Right atrium auricular region (tissue), 2 donors: ENCODE data around the gene SLX4. TPM values are rescaled to one million over a fixed set of nuclear protein-coding genes. Genes with fewer than 3 reads are reported as not detected.

Experiments
- DNase-seq: peaks from one replicate; pipeline ENCODE4 v3.0.0-alpha.2; 2019; ENCODE audit warnings: low spot score
- H3K27ac ChIP-seq, 2 donors: fragments of 200-600 bp; sonication (generic); 1 replicate in 1 of 2; 2 replicates in 1 of 2; pipeline ENCODE4 v1.5.1; 2016 to 2019
- H3K27me3 ChIP-seq, 2 donors: fragments of 200-600 bp; sonication (generic); one replicate each; pipeline versions ENCODE4 v1.5.1 to v1.6.0; 2017 to 2019
- H3K36me3 ChIP-seq: fragments of 200-600 bp; sonication (generic); one replicate; pipeline ENCODE4 v1.5.1; 2016
- H3K4me1 ChIP-seq, 2 donors: fragments of 200-600 bp; sonication (generic); one replicate each; pipeline versions ENCODE4 v1.5.1 to v1.6.0; 2017 to 2019
- H3K4me3 ChIP-seq, 2 donors: fragments of 200-600 bp; sonication (generic); 1 replicate in 1 of 2; 2 replicates in 1 of 2; pipeline ENCODE4 v1.5.1; 2017 to 2019; ENCODE audit warnings: mild to moderate bottlenecking in 1 of 2, moderate library complexity in 1 of 2
- H3K9me3 ChIP-seq, 2 donors: fragments of 200-600 bp; sonication (generic); one replicate each; pipeline ENCODE4 v1.5.1; 2019
- CTCF ChIP-seq, 2 donors: fragments of 200-600 bp; sonication (generic); IDR thresholded peaks; one replicate each; pipeline ENCODE4 v1.5.1; 2019; ENCODE audit warnings: antibody characterized with exemption in 2 of 2
- total RNA-seq, 2 donors: library from RNA; depleted of rRNA; stranded (reverse); fragments of >200 nt; gene quantifications; one replicate each; pipeline ENCODE4 v1.1.0, GENCODE V29; 2016

The SLX4 gene
- total RNA-seq, 2 donors from 2014 or later, result 1.9 to 2.4 TPM

DNA sequence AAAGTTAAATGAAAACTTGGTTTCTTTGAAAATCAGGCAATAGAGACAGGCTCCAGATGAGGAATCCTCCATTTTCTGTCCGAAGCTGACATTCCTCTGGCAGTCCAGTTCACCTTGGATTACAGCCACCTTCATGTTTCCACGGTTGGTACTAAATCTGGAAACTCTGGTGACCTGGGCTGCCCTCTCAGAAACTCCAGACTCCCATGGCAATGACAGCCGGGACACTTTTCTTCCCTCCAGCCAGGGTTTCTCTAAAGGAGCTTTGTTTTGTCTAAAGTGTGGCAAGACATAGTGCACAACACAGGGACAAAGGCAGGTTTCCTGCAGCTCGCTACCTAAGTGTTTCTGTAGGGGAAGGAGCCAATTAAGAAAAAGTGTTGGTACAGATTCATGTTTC lies 74.6 kb downstream of the SLX4 start:
- Histone ChIP-seq H3K27ac (peak overlapping the region in 1 of 2 donors; percentile 26), H3K4me1 (no peaks in the 10 kb centered on the region), H3K9me3 (no peaks in the 10 kb centered on the region), H3K27me3 (no peaks in the 10 kb centered on the region), H3K4me3 (no peak overlapping the region), H3K36me3 (peaks cover 19% of the 10 kb centered on the region)
- DNase-seq, result no peak
- no peak for TF ChIP-seq CTCF (IDR thresholded peaks at IDR 0.05)

- Histone ChIP-seq H3K4me1 (no peaks in the 10 kb centered on the region), H3K27ac (no peak overlapping the region), H3K9me3 (no peaks in the 10 kb centered on the region), H3K36me3 (peaks cover 19% of the 10 kb centered on the region), H3K4me3 (no peak overlapping the region), H3K27me3 (no peaks in the 10 kb centered on the region)
- no peak for TF ChIP-seq CTCF (IDR thresholded peaks at IDR 0.05)
- DNase-seq, result no peak
Observed at GRCh38 chr16:3536271-3536731, 75.1 kb downstream of the SLX4 start.

GRCh38 chr16:3534126-3534525 lies 77.3 kb downstream of the SLX4 start:
- Histone ChIP-seq H3K9me3 (no peaks in the 10 kb centered on the region), H3K27ac (no peak overlapping the region), H3K4me3 (no peak overlapping the region), H3K27me3 (no peaks in the 10 kb centered on the region), H3K36me3 (peaks cover 29% of the 10 kb centered on the region), H3K4me1 (no peaks in the 10 kb centered on the region)
- no peak for TF ChIP-seq CTCF (IDR thresholded peaks at IDR 0.05)
- DNase-seq, result no peak

DNA sequence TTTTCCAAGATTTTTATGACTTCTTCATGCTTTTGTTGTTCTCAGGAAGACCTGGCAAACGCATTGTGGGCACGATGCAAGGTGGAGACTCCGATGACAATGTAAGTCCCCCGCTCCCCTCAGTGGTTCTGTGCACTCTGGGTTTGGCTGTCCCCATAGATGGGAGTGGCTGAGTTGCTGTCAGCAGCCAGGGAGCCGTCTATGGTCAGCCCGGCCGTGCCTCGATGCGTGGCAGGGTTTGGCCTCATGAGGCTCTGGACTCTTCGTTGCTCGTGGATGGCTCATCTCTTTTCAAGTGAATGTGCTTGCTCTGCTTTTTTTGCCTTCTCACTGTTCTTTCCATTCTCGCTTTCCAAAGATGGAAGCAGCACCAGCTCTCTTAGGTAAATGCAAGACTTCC lies 78.7 kb downstream of the SLX4 start:
- no peak for DNase-seq
- H3K36me3 ChIP-seq, result peaks cover 34% of the 10 kb centered on the region
- H3K4me1 ChIP-seq, result no peaks in the 10 kb centered on the region
- no peak overlapping the region for H3K27ac ChIP-seq
- no peak for TF ChIP-seq CTCF (IDR thresholded peaks at IDR 0.05)
- no peak overlapping the region for H3K4me3 ChIP-seq
- no peaks in the 10 kb centered on the region for H3K27me3 ChIP-seq
- H3K9me3 ChIP-seq, result no peaks in the 10 kb centered on the region

Other genes with a start within 250 kb of the SLX4 start
- 1 to 10 TPM; 4.2 to 9.4 TPM for gene ZSCAN32, start 210.6 kb downstream of the SLX4 start, total RNA-seq
- gene ZNF174, start 210.4 kb downstream of the SLX4 start, total RNA-seq, result 10 to 100 TPM; 10.2 to 16.5 TPM
- 1 to 10 TPM; 1.3 to 2.2 TPM for gene ZNF597, start 168.1 kb downstream of the SLX4 start, total RNA-seq
- 10 to 100 TPM; 28.1 to 29.1 TPM for gene NAA60, start 167.9 kb downstream of the SLX4 start, total RNA-seq
- gene C16orf90, start 116.1 kb downstream of the SLX4 start, total RNA-seq, result not detected
- gene CLUAP1, start 110.6 kb downstream of the SLX4 start, total RNA-seq, result 10 to 100 TPM in 1 of 2 donors, 1 to 10 TPM in 1; 8.8 to 10.9 TPM
- gene NLRC3, start 34.2 kb downstream of the SLX4 start, total RNA-seq, result 1 to 10 TPM in 1 of 2 donors, under 1 TPM in 1; 0.85 to 1.1 TPM
- gene DNASE1, start 43.1 kb upstream of the SLX4 start, total RNA-seq, result 1 to 10 TPM; 2.7 to 6.7 TPM
- gene TRAP1, start 105.9 kb upstream of the SLX4 start, total RNA-seq, result 10 to 100 TPM; 67.7 to 86.0 TPM